Naive B cell (primary cell): ENCODE data around the gene TNNT2. TPM values are rescaled to one million over a fixed set of nuclear protein-coding genes. Genes with fewer than 3 reads are reported as not detected.

Experiments used
- ATAC-seq, 2 donors: fragments of 150-1000 bp; cut with Tn5 transposase; 2 replicates each; pipeline ENCODE4 v1.10.0; 2021; ENCODE audit warnings: low read depth in 2 of 2, mild to moderate bottlenecking in 2 of 2, moderate library complexity in 2 of 2
- DNase-seq: peaks from one replicate; pipeline ENCODE4 v3.0.0; 2022
- H3K27ac Mint-ChIP-seq, 6 donors: one replicate each; pipeline ENCODE4 v1.8.0; 2020 to 2022; ENCODE audit warnings: mild to moderate bottlenecking in 6 of 6, mixed read lengths in 6 of 6, moderate library complexity in 5 of 6, inconsistent platforms in 2 of 6
- H3K27me3 Mint-ChIP-seq, 3 donors: one replicate each; pipeline ENCODE4 v1.8.0; 2021 to 2022; ENCODE audit warnings: mixed read lengths in 3 of 3, mild to moderate bottlenecking in 1 of 3
- H3K36me3 Mint-ChIP-seq, 2 donors: one replicate each; pipeline ENCODE4 v1.8.0; 2020 to 2022; ENCODE audit warnings: mixed read lengths in 2 of 2, inconsistent platforms in 1 of 2, mild to moderate bottlenecking in 1 of 2
- H3K4me1 Mint-ChIP-seq, 3 donors: one replicate each; pipeline ENCODE4 v1.8.0; 2020 to 2022; ENCODE audit warnings: mixed read lengths in 3 of 3, inconsistent platforms in 1 of 3, mild to moderate bottlenecking in 1 of 3, moderate library complexity in 1 of 3
- H3K4me3 Mint-ChIP-seq, 8 donors: one replicate each; pipeline ENCODE4 v1.8.0; 2020 to 2022; ENCODE audit warnings: mild to moderate bottlenecking in 8 of 8, mixed read lengths in 8 of 8, moderate library complexity in 8 of 8, inconsistent platforms in 2 of 8
- H3K9me3 Mint-ChIP-seq, 7 donors: one replicate each; pipeline ENCODE4 v1.8.0; 2020 to 2022; ENCODE audit warnings: mixed read lengths in 7 of 7, mild to moderate bottlenecking in 5 of 7, inconsistent platforms in 2 of 7, moderate library complexity in 1 of 7
- polyA plus RNA-seq, 6 donors: library from polyadenylated mRNA; unstranded; fragments of 300-500 nt; fragmentation: Illumina TruSeq; gene quantifications; one replicate each; pipeline ENCODE4 v1.2.3, GENCODE V29; 2021; ENCODE audit warnings: low read depth in 6 of 6

The TNNT2 gene
- polyA plus RNA-seq, 6 donors from 2014 or later, result not detected

DNA sequence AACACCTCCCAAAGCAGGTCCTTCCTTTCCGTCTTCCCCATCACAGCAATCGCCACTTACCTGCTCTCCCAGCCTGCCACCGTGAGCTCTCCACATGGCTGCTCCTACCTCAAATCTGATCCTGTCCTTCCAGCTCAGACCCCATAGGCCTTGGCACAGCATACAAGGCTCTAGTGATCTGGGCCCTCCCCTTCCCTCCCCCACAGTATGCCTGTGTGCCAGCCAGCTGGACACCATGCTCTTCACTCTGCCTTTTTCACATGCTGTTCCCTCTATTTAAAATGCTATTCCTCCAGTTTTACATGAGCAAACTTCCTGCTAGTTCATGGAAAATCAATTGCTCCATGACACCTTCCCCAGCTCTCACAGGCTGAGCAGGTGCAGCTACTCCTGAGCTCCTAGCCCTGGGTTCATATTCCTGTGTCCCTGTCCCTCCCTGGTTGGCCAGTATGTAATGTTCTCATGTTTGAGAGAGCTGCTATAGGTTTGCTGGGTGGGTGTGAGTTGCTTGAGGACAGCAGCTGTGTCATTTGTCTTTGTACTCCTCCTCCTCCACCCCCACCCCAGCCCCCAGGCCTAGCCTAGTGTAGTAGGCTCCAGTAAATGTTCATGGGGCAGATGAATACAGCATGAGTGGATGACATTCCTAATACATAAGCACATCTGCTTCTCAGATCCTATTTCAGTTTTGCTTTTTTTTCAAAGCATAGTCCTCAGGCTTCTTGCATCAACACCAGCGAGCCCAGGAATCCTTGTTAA, 6.3 kb upstream of the TNNT2 start:
- no peaks in the 10 kb centered on the region for H3K9me3 Mint-ChIP-seq
- no peak overlapping the region for H3K4me3 Mint-ChIP-seq
- no peaks in the 10 kb centered on the region for H3K36me3 Mint-ChIP-seq
- H3K27me3 Mint-ChIP-seq, result peaks cover 8 to 62% (median 55%) of the 10 kb centered on the region in 3 donors
- ATAC-seq (no peak), DNase-seq (no peak)
- no peaks in the 10 kb centered on the region for H3K4me1 Mint-ChIP-seq
- H3K27ac Mint-ChIP-seq, result peak overlapping the region in 1 of 6 donors; percentile 83

DNA sequence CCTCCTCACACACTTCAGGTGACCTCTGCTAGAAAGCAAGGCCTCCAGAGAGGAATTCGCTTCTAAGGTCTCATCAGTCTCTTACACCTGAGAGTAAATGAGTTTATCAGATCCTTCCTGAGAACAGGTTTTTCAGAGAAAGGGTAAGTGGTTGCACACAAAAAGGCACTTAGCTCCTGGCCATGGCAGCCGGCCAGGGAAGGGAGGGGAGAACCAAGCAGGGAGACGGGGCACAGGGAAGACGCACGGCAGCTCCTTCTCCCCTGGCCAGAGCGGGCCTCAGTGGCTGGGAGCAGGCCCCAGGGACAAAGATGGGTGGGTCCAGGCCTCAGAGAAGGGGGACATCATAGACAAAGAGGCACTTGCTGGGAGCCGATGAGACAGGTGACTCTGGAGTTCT, 3.6 kb upstream of the TNNT2 start:
- Mint-ChIP-seq H3K9me3 (no peaks in the 10 kb centered on the region), H3K27me3 (peaks cover 8 to 52% (median 41%) of the 10 kb centered on the region in 3 donors), H3K4me1 (no peaks in the 10 kb centered on the region), H3K36me3 (no peaks in the 10 kb centered on the region), H3K27ac (no peak overlapping the region), H3K4me3 (no peak overlapping the region)
- DNase-seq, result no peak
- no peak for ATAC-seq

DNA sequence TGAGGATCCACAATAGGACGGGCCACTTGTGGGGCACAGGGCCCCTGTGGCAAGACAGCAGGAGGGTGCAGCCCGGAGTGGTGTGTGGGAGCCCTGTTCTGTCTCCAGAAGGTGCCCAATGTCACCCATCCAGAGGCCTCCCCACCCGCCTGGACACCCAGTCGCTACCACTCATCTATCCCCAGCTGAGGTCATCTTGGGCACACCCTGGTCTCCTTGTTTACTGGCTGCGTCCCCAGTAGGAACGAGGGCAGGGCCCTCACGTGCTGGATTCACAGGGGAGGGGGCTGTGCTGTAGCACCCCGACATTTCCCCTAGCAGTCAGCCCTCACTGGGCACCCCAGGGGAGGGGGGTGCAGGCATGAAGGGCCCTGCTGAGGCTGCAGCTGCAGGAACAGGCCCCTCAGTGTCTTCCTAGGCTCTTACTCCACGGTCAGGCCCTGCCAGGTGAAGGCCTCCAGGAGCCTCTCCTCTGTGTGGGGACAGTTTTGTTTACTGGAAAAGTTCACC, 2.3 kb upstream of the TNNT2 start:
- Mint-ChIP-seq H3K4me3 (no peak overlapping the region), H3K9me3 (no peaks in the 10 kb centered on the region), H3K36me3 (no peaks in the 10 kb centered on the region), H3K27ac (no peak overlapping the region), H3K4me1 (no peaks in the 10 kb centered on the region), H3K27me3 (peaks cover 4 to 39% (median 34%) of the 10 kb centered on the region in 3 donors)
- no peak for DNase-seq
- ATAC-seq, result no peak

DNA sequence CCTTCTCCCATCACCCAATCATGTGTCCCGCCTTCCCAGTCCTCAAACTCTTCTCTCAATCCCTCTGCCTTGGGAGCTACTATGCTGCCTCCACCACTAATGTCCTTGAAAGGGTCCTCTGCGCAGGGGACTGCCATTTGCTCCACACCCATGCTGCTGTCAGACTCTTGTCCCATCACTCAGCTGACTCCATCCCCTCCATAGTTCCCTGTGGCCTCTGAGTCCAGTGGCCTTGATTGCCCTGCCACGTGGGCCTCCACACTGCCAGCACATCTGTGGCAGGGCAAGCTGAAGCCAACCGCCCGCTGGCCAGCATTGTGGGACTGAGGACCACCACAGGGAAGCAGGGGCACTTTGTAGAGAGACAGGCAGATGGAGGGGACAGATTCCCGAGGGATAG, 1.3 kb upstream of the TNNT2 start:
- DNase-seq, result no peak
- Mint-ChIP-seq H3K36me3 (no peaks in the 10 kb centered on the region), H3K27me3 (peaks cover 2 to 31% (median 30%) of the 10 kb centered on the region in 3 donors), H3K4me3 (no peak overlapping the region), H3K27ac (peak overlapping the region in 1 of 6 donors; percentile 13), H3K9me3 (peaks cover 0 to 1% (median 0%) of the 10 kb centered on the region in 7 donors), H3K4me1 (no peaks in the 10 kb centered on the region)
- ATAC-seq, result no peak

DNA sequence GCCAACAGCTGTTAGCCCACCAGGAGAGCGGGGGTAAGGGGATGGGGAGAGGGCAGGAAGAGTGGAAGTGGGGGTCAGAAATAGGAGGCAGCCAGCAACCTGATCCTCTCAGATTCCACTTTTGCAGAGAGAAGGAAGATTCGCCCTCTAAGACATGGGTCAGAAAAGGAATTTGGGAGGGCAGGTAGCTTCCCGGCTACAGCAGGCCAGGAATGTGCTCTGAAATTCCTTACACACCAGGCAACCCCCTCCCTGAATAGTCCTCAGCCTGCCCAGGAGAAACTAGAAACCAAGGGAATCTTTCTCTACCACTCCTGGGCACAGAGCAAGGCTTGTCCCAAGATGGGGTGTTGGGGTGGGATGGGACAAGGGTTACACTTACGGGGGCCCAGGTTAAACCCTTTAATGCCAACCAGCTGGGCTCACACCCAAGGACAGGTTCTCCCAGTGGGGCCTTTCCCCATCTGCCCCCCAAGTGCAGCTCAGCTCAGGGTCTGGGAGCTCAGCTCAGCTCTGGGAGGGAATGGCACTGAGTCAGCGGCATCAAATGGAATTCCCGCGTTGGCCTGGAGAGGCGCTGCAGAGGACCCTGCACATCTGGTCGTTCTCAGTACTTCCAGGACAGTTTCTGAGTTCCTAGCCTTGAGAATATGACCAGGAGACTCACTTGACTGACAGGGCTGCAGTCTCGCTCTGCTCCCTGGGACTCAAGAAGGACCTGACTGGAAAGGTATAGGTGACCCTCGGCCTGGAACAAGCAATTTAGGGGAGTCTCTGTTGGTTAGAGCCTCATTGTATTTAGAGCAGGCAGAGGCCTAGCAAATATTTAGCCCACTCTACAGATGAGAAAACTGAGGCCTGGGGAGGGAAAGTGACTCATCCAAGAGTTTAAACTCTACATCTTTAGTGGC, 761 bp downstream of the TNNT2 start:
- Mint-ChIP-seq H3K4me3 (no peak overlapping the region), H3K27ac (no peak overlapping the region), H3K4me1 (no peaks in the 10 kb centered on the region), H3K27me3 (peaks cover 0 to 42% (median 36%) of the 10 kb centered on the region in 3 donors), H3K9me3 (peaks cover 0 to 1% (median 0%) of the 10 kb centered on the region in 7 donors), H3K36me3 (no peaks in the 10 kb centered on the region)
- DNase-seq (no peak), ATAC-seq (no peak)

DNA sequence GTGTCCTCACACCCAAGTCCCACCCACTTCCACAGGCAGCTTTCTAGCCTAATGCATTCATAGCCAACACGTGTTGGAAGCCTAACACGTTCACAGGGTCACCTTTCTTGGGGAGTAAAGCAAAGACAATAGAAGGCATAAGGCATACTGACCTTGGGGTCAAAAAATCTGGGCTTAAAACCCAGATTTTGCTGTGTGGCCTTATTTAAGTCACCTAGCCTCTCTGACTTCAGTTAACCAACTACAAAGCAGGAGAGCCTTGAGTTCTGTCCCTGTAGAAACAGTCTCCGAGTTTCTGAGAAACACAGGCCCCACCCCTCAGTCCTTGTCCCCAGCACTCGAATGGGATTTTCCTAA, 1.4 kb downstream of the TNNT2 start:
- Mint-ChIP-seq H3K4me3 (no peak overlapping the region), H3K36me3 (no peaks in the 10 kb centered on the region), H3K27me3 (peaks cover 5 to 40% (median 35%) of the 10 kb centered on the region in 3 donors), H3K4me1 (no peaks in the 10 kb centered on the region), H3K9me3 (peaks cover 0 to 1% (median 0%) of the 10 kb centered on the region in 7 donors), H3K27ac (no peak overlapping the region)
- no peak for DNase-seq
- ATAC-seq, result no peak

DNA sequence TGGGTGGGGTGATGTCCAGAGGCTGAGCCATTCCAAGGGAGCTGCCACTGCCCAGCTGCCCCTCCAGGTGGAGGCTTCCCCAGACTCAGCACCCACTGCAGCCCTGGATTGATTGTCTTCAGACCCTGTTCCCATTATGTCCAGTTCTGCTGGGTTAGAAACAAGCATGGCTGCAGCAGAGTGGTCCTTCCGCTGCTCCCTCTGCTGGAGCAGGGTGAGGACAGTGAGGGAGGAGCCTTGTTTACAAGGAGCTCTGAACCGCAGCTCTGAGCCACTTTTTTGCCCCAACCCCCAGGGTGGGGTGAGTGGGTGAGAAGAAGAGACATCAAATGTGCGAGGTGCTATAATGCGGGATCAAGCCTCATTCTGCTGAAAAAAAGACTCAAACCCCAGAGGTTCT, 2.3 kb downstream of the TNNT2 start:
- no peak for ATAC-seq
- Mint-ChIP-seq H3K9me3 (peaks cover 0 to 1% (median 0%) of the 10 kb centered on the region in 7 donors), H3K27me3 (peaks cover 8 to 43% (median 40%) of the 10 kb centered on the region in 3 donors), H3K36me3 (no peaks in the 10 kb centered on the region), H3K4me3 (peak overlapping the region in 1 of 8 donors; percentile 63), H3K27ac (no peak overlapping the region), H3K4me1 (no peaks in the 10 kb centered on the region)
- DNase-seq, result no peak

DNA sequence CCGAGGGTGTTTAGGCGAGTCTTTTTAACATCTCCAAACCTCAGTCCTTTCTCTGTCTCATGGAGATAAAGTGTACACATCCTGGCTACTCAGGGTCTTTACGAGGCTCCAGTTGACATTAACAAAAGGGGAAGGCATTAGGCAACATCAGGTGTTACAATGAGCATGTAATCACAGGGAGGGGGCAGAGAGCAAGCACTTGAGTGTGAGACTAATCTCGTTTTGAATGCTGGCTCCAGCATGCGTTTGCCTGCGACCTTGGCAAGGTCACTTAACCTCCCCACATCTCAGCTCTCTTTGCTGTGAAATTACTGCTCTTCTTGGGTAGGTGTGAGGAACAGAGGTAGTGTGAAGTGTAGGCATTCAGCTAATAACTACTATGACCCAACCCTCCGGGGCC, 3.1 kb downstream of the TNNT2 start:
- ATAC-seq (no peak), DNase-seq (no peak)
- peaks cover 0 to 1% (median 0%) of the 10 kb centered on the region in 7 donors for H3K9me3 Mint-ChIP-seq
- H3K4me1 Mint-ChIP-seq, result no peaks in the 10 kb centered on the region
- peaks cover 8 to 45% (median 43%) of the 10 kb centered on the region in 3 donors for H3K27me3 Mint-ChIP-seq
- no peaks in the 10 kb centered on the region for H3K36me3 Mint-ChIP-seq
- no peak overlapping the region for H3K4me3 Mint-ChIP-seq
- H3K27ac Mint-ChIP-seq, result no peak overlapping the region

DNA sequence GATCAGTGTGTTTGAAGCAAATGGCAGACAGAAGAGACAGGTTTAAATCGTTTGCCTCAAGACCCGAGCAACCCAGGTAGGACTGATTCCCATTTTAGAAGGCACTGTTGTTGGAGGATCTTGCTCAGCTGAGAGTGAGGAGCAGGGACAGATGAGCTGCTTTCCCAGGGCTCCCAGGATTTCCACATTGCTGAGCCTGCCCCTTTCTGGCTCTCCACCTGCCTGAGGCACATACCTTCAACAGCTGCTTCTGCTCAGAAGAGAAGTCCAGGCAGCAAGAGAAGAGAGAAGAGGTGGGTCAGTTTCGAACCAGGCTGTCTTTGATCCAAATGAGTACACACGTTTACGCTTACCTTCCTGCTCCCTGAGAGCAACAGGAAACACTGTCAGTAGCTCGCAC, 5.7 kb downstream of the TNNT2 start:
- ATAC-seq (no peak), DNase-seq (no peak)
- H3K4me1 Mint-ChIP-seq, result no peaks in the 10 kb centered on the region
- H3K27me3 Mint-ChIP-seq, result peaks cover 8 to 59% (median 55%) of the 10 kb centered on the region in 3 donors
- H3K36me3 Mint-ChIP-seq, result no peaks in the 10 kb centered on the region
- H3K9me3 Mint-ChIP-seq, result peaks cover 0 to 1% (median 0%) of the 10 kb centered on the region in 7 donors
- no peak overlapping the region for H3K27ac Mint-ChIP-seq
- peak overlapping the region in 1 of 8 donors; percentile 48 for H3K4me3 Mint-ChIP-seq

DNA sequence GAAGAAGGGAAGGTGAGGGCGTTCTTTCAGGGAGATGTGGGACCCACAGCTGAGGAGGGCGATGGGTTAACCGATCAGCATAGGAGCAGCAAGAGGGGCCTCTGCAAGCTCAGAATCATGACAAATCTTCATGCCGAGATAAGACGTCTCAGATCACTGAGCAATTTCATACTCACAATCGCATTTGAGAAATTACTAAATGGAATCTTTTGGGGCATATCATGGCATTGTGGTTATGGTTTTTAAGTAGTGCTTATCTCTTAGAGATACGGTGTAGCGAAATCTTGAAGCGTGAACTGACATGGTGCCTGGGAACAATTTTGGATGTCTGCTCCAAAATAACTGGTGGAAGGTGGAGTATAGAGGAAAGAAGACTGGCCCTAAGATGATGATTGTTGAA, 6.2 kb downstream of the TNNT2 start:
- Mint-ChIP-seq H3K27ac (no peak overlapping the region), H3K27me3 (peaks cover 8 to 64% (median 61%) of the 10 kb centered on the region in 3 donors), H3K4me1 (no peaks in the 10 kb centered on the region), H3K4me3 (no peak overlapping the region), H3K36me3 (no peaks in the 10 kb centered on the region), H3K9me3 (peaks cover 0 to 1% (median 0%) of the 10 kb centered on the region in 7 donors)
- DNase-seq, result no peak
- no peak for ATAC-seq

DNA sequence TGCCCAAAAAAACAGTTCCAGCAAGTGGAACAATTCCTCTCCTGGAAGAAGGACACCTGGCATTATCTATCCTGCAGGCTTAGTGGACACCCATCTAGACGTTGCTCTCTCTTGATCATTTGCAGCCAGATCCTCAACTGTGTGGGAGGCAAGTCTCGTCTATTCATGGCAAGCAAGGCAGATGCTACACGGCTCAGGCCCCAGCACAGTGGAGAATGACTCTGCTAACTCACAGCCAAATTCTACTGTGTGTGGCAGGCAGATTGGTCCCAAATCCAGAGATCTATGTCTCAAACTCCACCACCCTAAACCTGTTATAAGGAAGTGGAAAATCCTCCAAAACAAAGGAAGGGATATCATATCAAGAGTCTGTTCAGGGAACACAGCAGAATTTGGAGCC, 7.0 kb downstream of the TNNT2 start:
- Mint-ChIP-seq H3K36me3 (no peaks in the 10 kb centered on the region), H3K27me3 (peaks cover 11 to 68% (median 67%) of the 10 kb centered on the region in 3 donors), H3K4me3 (no peak overlapping the region), H3K4me1 (no peaks in the 10 kb centered on the region), H3K9me3 (peaks cover 0 to 1% (median 0%) of the 10 kb centered on the region in 7 donors), H3K27ac (no peak overlapping the region)
- DNase-seq (no peak), ATAC-seq (no peak)

DNA sequence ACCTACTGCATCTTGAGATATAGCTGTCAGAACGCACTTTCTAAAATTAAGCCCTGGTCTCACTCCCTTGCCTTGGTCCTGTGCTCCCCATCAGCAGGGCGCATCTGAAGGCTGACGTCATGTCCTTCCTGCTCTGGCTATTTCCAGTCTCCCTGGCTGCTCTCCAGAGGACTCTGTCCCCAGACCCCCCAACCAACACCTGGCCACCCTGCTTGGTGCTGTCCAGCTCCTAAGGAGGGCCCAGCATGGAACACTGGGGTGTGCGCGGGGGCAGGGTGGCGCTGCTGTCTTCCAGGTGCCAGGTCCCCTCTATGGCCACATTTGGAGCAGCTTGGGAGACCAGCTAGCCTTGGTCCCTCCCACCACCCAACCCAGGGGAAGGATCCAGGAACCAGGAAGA, 8.3 kb downstream of the TNNT2 start:
- Mint-ChIP-seq H3K27me3 (peaks cover 11 to 70% (median 56%) of the 10 kb centered on the region in 3 donors), H3K9me3 (no peaks in the 10 kb centered on the region), H3K4me1 (no peaks in the 10 kb centered on the region), H3K36me3 (no peaks in the 10 kb centered on the region), H3K27ac (no peak overlapping the region), H3K4me3 (no peak overlapping the region)
- ATAC-seq (no peak), DNase-seq (no peak)

DNA sequence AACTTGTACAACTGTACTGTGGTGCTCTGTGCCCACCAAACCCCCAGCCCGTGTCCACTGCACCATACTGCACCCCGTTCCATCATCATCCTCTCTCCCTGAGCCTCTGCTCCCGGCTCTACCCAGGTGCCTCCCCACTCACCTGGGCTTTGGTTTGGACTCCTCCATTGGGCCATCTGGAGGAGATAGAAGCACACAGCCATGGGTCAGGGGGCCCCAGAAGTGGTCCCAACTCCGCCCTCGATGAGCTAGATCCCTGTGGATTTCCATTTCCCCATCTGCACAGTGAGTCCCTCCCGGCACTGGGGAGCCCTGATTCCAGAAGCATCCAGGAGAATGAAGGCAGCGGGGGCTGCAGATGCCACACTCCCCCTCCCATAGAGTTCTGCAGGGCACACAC, 10.8 kb downstream of the TNNT2 start:
- Mint-ChIP-seq H3K27me3 (peaks cover 11 to 69% (median 52%) of the 10 kb centered on the region in 3 donors), H3K9me3 (no peaks in the 10 kb centered on the region), H3K4me3 (no peak overlapping the region), H3K36me3 (no peaks in the 10 kb centered on the region), H3K4me1 (no peaks in the 10 kb centered on the region), H3K27ac (no peak overlapping the region)
- ATAC-seq, result no peak
- no peak for DNase-seq
